Mucosa of rectum (tissue), 2 donors: ENCODE results near the gene GDPD5.
A peak's percentile ranks its signal among the peaks of the same experiment; 100 is the strongest.

Experiments used
- H3K27ac ChIP-seq, 2 donors: one replicate each; pipeline ENCODE4 v1.7.0; 2013; ENCODE audit warnings: inconsistent platforms in 2 of 2, low read depth in 2 of 2, low read length in 2 of 2
- H3K27me3 ChIP-seq, 2 donors: one replicate each; pipeline ENCODE4 v1.7.0; 2013; ENCODE audit warnings: low read length in 2 of 2; ENCODE audit not compliant: control insufficient read depth in 2 of 2, insufficient read depth in 2 of 2
- H3K36me3 ChIP-seq, 2 donors: one replicate each; pipeline ENCODE4 v1.7.0; 2013; ENCODE audit warnings: low read length in 2 of 2; ENCODE audit not compliant: control insufficient read depth in 2 of 2, insufficient read depth in 2 of 2
- H3K4me1 ChIP-seq, 2 donors: one replicate each; pipeline ENCODE4 v1.7.0; 2013; ENCODE audit warnings: low read length in 2 of 2, mild to moderate bottlenecking in 1 of 2; ENCODE audit not compliant: control insufficient read depth in 2 of 2, insufficient read depth in 2 of 2
- H3K4me3 ChIP-seq, 2 donors: one replicate each; pipeline ENCODE4 v1.7.0; 2013; ENCODE audit warnings: low read length in 2 of 2
- H3K9ac ChIP-seq, 2 donors: one replicate each; pipeline ENCODE4 v1.7.0; 2013; ENCODE audit warnings: low read length in 2 of 2, low read depth in 1 of 2, mild to moderate bottlenecking in 1 of 2
- H3K9me3 ChIP-seq, 2 donors: one replicate each; pipeline ENCODE4 v1.7.0; 2013; ENCODE audit warnings: low read length in 2 of 2; ENCODE audit not compliant: control insufficient read depth in 2 of 2
- donor health status: healthy.
- donor health status: Normal muscosa, but diverticular disease.

GDPD5 gene

DNA sequence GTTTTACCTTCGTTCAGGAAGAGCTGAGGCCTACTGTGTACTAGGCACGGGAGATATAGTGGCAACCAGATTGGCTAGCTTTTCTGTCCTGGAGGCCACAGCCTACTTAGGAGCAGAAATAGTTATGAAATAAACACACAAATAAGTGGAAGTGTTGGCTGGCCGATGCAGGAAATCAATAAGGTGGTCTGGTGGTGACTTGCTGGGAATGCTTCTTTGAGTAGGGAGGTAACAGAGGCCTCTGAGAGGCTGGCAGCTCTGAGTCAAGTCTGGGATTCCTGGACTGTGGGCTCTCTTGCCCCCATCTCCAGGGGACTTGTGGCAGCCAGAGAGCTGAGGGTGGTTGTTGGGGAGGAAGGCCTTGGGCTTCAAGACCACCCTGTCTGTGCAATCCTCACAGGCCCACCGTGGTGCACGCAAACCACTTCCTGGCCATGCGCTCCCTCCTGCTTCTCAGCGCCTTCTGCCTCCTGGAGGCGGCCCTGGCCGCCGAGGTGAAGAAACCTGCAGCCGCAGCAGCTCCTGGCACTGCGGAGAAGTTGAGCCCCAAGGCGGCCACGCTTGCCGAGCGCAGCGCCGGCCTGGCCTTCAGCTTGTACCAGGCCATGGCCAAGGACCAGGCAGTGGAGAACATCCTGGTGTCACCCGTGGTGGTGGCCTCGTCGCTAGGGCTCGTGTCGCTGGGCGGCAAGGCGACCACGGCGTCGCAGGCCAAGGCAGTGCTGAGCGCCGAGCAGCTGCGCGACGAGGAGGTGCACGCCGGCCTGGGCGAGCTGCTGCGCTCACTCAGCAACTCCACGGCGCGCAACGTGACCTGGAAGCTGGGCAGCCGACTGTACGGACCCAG is 40.4 kb upstream of the GDPD5 start:
- Histone ChIP-seq H3K9ac (no peak overlapping the region), H3K9me3 (no peaks in the 10 kb centered on the region), H3K4me1 (peaks cover 14 to 27% of the 10 kb centered on the region in 2 donors), H3K27me3 (no peaks in the 10 kb centered on the region), H3K27ac (no peak overlapping the region), H3K4me3 (no peak overlapping the region), H3K36me3 (peaks cover 31 to 49% of the 10 kb centered on the region in 2 donors)

DNA sequence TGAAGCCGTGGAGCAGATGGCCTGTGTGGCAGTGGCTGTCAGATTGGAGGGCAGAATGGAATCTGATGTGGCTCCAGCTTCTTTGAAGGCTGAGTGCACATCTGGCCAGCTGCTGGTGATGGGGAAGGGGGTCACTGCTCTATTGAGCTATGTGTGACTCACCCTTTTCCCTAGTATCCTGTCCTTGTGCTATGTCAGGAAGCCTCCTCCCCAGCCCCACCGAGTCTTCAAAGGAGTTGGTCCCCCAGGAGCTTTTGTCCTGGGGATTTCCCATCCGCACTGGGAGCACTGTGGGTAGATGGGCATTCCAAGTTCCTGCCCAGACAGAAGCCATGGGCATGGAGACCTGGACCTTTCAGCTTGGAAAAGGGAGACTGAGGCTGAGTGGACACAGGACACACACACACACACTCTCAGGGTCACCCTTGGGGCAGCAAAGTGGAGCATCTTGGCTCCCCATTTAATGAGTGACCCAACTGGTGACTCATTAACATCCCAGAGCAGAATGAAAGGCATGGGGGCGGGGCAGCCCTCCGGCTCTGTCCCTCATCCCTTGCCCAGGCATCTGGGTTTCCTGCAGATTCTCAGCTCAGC is 39.6 kb upstream of the GDPD5 start:
- peaks cover 23 to 41% of the 10 kb centered on the region in 2 donors for H3K36me3 ChIP-seq
- no peak overlapping the region for H3K9ac ChIP-seq
- H3K4me1 ChIP-seq, result peaks cover 16 to 33% of the 10 kb centered on the region in 2 donors

DNA sequence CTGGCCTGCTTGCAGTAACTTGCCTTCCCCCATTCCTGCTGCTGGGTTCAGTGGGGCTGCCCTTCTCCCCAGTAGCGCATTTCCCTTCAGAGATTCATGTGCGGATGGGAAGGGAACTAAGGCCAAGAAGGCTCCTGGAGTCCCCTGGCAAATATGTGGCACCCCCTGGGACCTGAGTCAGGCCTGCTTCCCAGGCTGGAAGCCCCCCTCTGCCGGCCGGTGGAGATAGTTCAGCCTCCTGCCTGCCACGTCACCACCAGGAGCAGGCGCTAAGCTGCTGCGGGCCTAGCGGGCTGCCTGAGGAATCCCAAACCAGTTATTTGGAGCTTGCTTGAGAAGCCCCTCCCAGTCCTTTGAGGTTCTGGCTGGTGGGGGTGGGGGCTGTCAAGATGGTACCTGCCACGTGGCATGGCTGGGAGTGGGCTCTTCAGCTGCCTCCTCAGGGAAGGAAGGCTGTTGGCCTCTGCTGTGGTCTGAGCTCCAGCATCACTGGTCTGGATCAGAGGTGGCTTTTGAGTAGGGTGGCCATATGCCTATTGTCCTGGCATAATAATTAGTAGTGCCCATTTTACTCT is 38.3 kb upstream of the GDPD5 start:
- H3K4me3 ChIP-seq, result peak overlapping the region in 1 of 2 donors; percentile 96
- no peaks in the 10 kb centered on the region for H3K9me3 ChIP-seq
- H3K9ac ChIP-seq, result peak overlapping the region; percentile 96 to 99
- peaks cover 25 to 41% of the 10 kb centered on the region in 2 donors for H3K4me1 ChIP-seq
- peaks cover 14 to 31% of the 10 kb centered on the region in 2 donors for H3K36me3 ChIP-seq
- no peaks in the 10 kb centered on the region for H3K27me3 ChIP-seq
- H3K27ac ChIP-seq, result peak overlapping the region in 1 of 2 donors; percentile 99

More for the DNA sequence above, 39.6 kb upstream of the GDPD5 start:
- Histone ChIP-seq H3K4me3 (no peak overlapping the region), H3K9me3 (no peaks in the 10 kb centered on the region), H3K27me3 (no peaks in the 10 kb centered on the region), H3K27ac (peak overlapping the region in 1 of 2 donors; percentile 5)

DNA sequence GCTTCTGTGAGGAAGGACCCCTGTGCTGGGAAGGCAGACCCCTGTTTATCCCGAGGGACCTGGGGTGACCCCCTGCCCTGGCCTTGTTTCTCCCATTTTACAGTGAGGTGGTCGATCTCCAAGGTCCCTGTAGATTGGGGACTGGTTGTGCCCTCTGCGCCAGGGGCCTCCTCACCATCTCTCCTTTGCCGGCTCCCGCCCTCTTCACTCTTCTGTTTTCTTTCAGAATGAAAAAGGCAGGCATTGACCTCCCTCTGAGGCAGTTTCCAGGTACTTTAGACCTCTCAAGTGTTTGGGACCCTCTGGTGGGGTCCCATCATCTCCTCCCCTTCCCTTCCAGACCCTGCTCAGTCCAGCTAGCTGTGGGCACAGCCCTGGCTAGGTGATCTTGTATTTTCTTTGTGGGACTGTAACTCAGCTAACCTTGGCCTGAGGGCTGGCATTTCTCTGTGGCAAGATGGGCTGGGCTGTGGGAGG is 37.8 kb upstream of the GDPD5 start:
- no peaks in the 10 kb centered on the region for H3K27me3 ChIP-seq
- H3K9me3 ChIP-seq, result no peaks in the 10 kb centered on the region
- H3K9ac ChIP-seq, result peak overlapping the region; percentile 96 to 99
- H3K4me3 ChIP-seq, result peak overlapping the region; percentile 88 to 96
- peaks cover 9 to 26% of the 10 kb centered on the region in 2 donors for H3K36me3 ChIP-seq
- peak overlapping the region; percentile 97 to 99 for H3K27ac ChIP-seq
- H3K4me1 ChIP-seq, result peaks cover 30 to 46% of the 10 kb centered on the region in 2 donors

DNA sequence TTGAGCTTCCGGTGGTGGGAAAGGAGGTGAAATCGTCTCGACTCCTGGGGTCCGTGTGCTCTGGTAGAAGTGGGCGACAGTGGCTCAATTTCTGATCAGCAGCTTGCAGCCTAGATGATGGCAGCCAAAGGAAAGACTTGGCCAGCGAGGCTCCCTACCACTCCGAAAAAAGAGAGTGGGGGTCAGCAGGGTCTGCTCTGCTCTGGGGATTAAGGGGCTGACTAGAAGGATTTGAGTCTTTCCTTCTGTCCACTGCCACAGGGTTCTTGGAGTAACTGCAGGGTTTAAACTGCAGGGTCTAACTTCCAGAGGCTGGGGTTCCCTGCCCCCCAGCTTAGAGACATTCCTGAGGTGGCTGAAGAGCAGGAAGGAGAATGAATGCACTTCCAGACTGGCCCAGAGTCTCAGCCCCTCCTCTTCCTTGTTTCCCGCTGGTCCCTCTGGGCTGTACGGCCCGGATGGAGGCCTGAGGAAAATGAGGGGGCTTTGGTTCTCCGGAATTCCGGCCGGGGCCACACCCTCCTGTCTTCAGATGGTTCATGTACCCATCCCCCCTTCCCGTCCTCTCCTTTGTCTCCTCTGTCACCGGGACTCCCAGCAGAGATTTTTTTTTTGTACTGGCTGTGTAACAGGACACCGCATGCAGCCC is 37.2 kb upstream of the GDPD5 start:
- Histone ChIP-seq H3K27me3 (no peaks in the 10 kb centered on the region), H3K4me1 (peaks cover 35 to 46% of the 10 kb centered on the region in 2 donors), H3K4me3 (peak overlapping the region; percentile 88 to 96), H3K9ac (peak overlapping the region; percentile 96 to 99), H3K27ac (peak overlapping the region; percentile 97 to 99), H3K36me3 (peaks cover 7 to 21% of the 10 kb centered on the region in 2 donors), H3K9me3 (no peaks in the 10 kb centered on the region)

DNA sequence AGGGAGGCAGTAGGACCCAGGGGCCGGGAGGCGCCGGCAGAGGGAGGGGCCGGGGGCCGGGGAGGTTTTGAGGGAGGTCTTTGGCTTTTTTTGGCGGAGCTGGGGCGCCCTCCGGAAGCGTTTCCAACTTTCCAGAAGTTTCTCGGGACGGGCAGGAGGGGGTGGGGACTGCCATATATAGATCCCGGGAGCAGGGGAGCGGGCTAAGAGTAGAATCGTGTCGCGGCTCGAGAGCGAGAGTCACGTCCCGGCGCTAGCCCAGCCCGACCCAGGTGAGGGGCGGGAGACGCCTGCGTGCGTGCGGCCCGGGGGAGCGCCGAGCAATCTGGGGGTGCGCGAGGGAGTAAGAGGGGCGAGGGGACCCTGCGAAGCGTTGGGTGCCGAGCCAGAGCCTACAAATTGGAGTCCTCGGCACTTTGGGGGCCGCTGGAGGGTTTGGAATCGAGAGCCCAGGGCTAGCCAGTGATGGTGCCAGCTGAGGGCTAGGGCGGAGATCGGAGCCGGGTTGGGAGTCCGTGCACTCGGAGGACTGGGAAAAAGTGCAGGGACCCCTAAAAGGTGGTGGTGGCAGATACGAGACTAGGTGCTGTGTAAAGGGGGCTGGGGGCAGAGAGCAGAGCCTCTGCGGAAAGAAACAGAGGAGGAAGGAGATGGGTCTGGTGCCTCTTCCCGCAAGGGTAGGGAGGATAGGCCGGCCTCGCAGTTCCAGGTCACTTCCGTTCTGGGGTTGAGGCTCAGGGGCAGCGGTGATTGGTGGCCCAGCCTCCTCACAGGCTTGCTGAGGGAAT is 36.5 kb upstream of the GDPD5 start, which contains the start of gene SERPINH1:
TSS of gene SERPINH1 (plus strand) at position 206 of the 788 bp plus-strand sequence. CDS start 4,097 bp downstream, outside the sequence.
- Histone ChIP-seq H3K9me3 (no peaks in the 10 kb centered on the region), H3K27me3 (no peaks in the 10 kb centered on the region), H3K27ac (peak within 1 kb of the TSS; percentile 97 to 99), H3K4me3 (peak within 1 kb of the TSS; percentile 88 to 96), H3K36me3 (peaks cover 7 to 13% of the 10 kb centered on the region in 2 donors), H3K4me1 (peaks cover 40 to 49% of the 10 kb centered on the region in 2 donors), H3K9ac (peak within 1 kb of the TSS; percentile 96 to 99)

DNA sequence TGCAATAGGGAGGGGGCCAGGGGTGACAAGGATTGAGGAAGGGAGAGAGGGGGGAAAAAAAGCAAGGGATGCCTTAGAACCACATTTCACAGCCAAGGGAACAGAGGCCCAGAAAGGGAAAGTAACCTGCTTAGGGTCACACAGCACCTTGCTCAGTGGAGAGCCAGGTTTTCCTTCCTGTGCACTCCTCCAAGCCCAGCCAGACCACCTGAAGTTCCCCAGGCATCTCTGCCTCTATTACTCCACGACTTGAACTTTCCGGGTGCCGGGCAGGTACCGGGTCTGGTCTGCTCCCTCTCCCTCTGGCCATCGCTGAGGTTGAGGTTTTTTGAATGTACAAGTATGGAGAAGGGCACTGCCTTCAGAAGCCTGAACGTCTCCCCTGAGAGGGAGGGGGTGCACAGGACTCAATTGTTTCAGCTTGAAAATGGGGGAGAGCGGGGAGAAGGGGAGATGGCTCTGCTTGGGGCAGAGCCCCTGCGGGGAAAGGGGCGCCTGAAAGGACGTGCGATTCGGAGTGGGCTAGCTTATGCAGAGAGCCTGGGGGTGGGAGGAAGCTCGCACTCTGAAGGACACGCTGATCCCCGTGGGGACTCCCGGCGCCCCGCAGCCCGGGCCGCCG is 35.8 kb upstream of the GDPD5 start:
- peak overlapping the region; percentile 96 to 99 for H3K9ac ChIP-seq
- H3K9me3 ChIP-seq, result no peaks in the 10 kb centered on the region
- peak overlapping the region; percentile 97 to 99 for H3K27ac ChIP-seq
- H3K4me3 ChIP-seq, result peak overlapping the region; percentile 88 to 96
- peaks cover 1 to 7% of the 10 kb centered on the region in 2 donors for H3K36me3 ChIP-seq
- peaks cover 40 to 49% of the 10 kb centered on the region in 2 donors for H3K4me1 ChIP-seq
- H3K27me3 ChIP-seq, result no peaks in the 10 kb centered on the region

DNA sequence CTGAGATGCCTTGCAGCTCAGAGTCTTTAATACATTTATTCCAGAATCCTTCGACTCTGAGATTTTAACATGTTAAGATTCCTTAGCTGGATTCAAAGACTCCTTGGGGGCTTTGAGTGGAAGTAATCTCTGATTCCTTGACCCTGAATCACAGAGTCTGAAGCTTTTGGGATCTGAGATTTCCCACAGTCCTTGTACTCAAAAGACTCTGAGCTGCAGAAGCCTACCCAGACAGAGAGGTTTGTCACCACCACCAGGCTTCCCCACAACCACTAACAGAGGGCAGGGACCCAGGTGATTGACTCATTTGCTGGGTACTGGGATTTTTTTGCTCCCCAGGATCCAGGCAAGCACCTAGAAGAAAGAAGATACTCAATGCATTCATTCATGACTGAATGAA is 34.9 kb upstream of the GDPD5 start:
- Histone ChIP-seq H3K36me3 (no peaks in the 10 kb centered on the region), H3K4me1 (peaks cover 40 to 46% of the 10 kb centered on the region in 2 donors), H3K9ac (no peak overlapping the region), H3K27me3 (no peaks in the 10 kb centered on the region), H3K4me3 (no peak overlapping the region), H3K9me3 (no peaks in the 10 kb centered on the region), H3K27ac (no peak overlapping the region)
